HEK293 (cell line): Measurements from ENCODE around the gene FOXN1.

ENCODE experiments used
- CTCF ChIA-PET: fragments of 350-600 bp; formaldehyde crosslinking; extraction: SDS; loops from one replicate; lab custom pipeline; 2021; ENCODE audit warnings: antibody characterized with exemption; lab: Yijun Ruan, JAX
- POLR2A ChIA-PET: fragments of 300-600 bp; formaldehyde crosslinking; extraction: SDS; loops from one replicate; lab custom pipeline; 2020; ENCODE audit warnings: antibody characterized with exemption, inconsistent platforms; lab: Yijun Ruan, JAX
- H3K27ac ChIP-seq: fragments of 200-500 bp; sonication (Bioruptor generic); 2 replicates; pipeline ENCODE4 v1.5.1; 2014; ENCODE audit warnings: low read depth, low read length, control low read depth, inconsistent platforms; ENCODE audit errors: extremely low read depth
- H3K36me3 ChIP-seq, 2 experiments: fragments of 200-500 bp in 1 of 2; sonication (Bioruptor generic) in 1 of 2; 1 replicate in 1 of 2; 2 replicates in 1 of 2; pipeline ENCODE4 v1.5.1; 2014 to 2017; ENCODE audit warnings: inconsistent platforms in 2 of 2, low read length in 2 of 2; ENCODE audit not compliant: control insufficient read depth in 2 of 2, insufficient read depth in 1 of 2
- H3K4me1 ChIP-seq: fragments of 200-500 bp; sonication (Bioruptor generic); 2 replicates; pipeline ENCODE4 v1.5.1; 2014; ENCODE audit warnings: mild to moderate bottlenecking, low read length, inconsistent platforms; ENCODE audit not compliant: control insufficient read depth, insufficient read depth
- H3K4me3 ChIP-seq: 2 replicates; pipeline ENCODE4 v1.5.1; 2011; ENCODE audit warnings: low read depth, mild to moderate bottlenecking, control low read depth, low read length, moderate library complexity
- H3K9me3 ChIP-seq: fragments of 200-500 bp; sonication (Bioruptor generic); 2 replicates; pipeline ENCODE4 v1.5.1; 2014; ENCODE audit warnings: low read depth, low read length, inconsistent platforms; ENCODE audit not compliant: control insufficient read depth, insufficient read depth
- PRDM1 ChIP-seq: fragments of 450-650 bp; formaldehyde crosslinking; IDR thresholded peaks from 2 replicates; pipeline ENCODE4; 2016; ENCODE audit warnings: missing biosample characterization, missing genetic modification characterization
- PRDM10 ChIP-seq: fragments of 450-650 bp; formaldehyde crosslinking; IDR thresholded peaks from 2 replicates; pipeline ENCODE4 v1.5.1; 2016; ENCODE audit warnings: missing biosample characterization, missing genetic modification characterization
- ZFHX2 ChIP-seq: fragments of 450-650 bp; formaldehyde crosslinking; conservative IDR thresholded peaks from 2 replicates; pipeline ENCODE4 v1.5.1; 2016; ENCODE audit warnings: missing biosample characterization, missing genetic modification characterization
- ZNF112 ChIP-seq: fragments of 450-650 bp; formaldehyde crosslinking; IDR thresholded peaks from 2 replicates; pipeline ENCODE4 v1.5.0; 2017; ENCODE audit warnings: missing biosample characterization, missing genetic modification characterization
- ZNF114 ChIP-seq: fragments of 450-650 bp; formaldehyde crosslinking; IDR thresholded peaks from 2 replicates; pipeline ENCODE4 v1.5.0; 2017; ENCODE audit warnings: missing biosample characterization, missing genetic modification characterization
- ZNF274 ChIP-seq, 2 experiments: fragments of 200-500 bp in 1 of 2; fragments of 450-650 bp in 1 of 2; sonication (Bioruptor generic) in 1 of 2; formaldehyde crosslinking in 1 of 2; IDR thresholded peaks; 2 replicates each; pipeline versions ENCODE4 v1.5.1 to v1.6.1; 2014 to 2016; ENCODE audit warnings: borderline replicate concordance in 1 of 2, inconsistent platforms in 1 of 2, low read length in 1 of 2, missing biosample characterization in 1 of 2, missing genetic modification characterization in 1 of 2
- ZNF335 ChIP-seq: fragments of 450-650 bp; formaldehyde crosslinking; conservative IDR thresholded peaks from 2 replicates; pipeline ENCODE4 v1.5.1; 2016; ENCODE audit warnings: missing biosample characterization, missing genetic modification characterization
- ZNF510 ChIP-seq: fragments of 450-650 bp; formaldehyde crosslinking; IDR thresholded peaks from 2 replicates; pipeline ENCODE4 v1.5.1; 2018; ENCODE audit warnings: mild to moderate bottlenecking, missing genetic modification characterization, missing biosample characterization; ENCODE audit not compliant: insufficient replicate concordance
- ZNF529 ChIP-seq: fragments of 450-650 bp; formaldehyde crosslinking; IDR thresholded peaks from 2 replicates; pipeline ENCODE4 v1.5.1; 2017; ENCODE audit warnings: missing genetic modification characterization, missing biosample characterization; ENCODE audit not compliant: insufficient replicate concordance
- ZNF571 ChIP-seq: fragments of 450-650 bp; formaldehyde crosslinking; IDR thresholded peaks from 2 replicates; pipeline ENCODE4 v1.5.0; 2017; ENCODE audit warnings: missing biosample characterization, missing genetic modification characterization
- ZNF701 ChIP-seq: fragments of 450-650 bp; formaldehyde crosslinking; IDR thresholded peaks from 2 replicates; pipeline ENCODE4 v1.5.1; 2016; ENCODE audit warnings: missing biosample characterization, missing genetic modification characterization
- ZNF707 ChIP-seq: fragments of 450-650 bp; formaldehyde crosslinking; IDR thresholded peaks from 2 replicates; pipeline ENCODE4 v1.5.1; 2016; ENCODE audit warnings: missing biosample characterization, missing genetic modification characterization
- ZNF777 ChIP-seq: fragments of 450-650 bp; formaldehyde crosslinking; IDR thresholded peaks from 2 replicates; pipeline ENCODE4 v1.5.1; 2017; ENCODE audit warnings: missing biosample characterization, missing genetic modification characterization, borderline replicate concordance
- ZNF830 ChIP-seq: fragments of 450-650 bp; IDR thresholded peaks from 2 replicates; pipeline ENCODE4 v1.5.0; 2018; ENCODE audit warnings: missing biosample characterization, missing genetic modification characterization, low read depth, mild to moderate bottlenecking, moderate library complexity
- TF ChIP-seq, protein P1 (sequence below): fragments of 450-650 bp; formaldehyde crosslinking; IDR thresholded peaks from 2 replicates; pipeline ENCODE4 v1.5.1; 2016; ENCODE audit warnings: missing biosample characterization, missing genetic modification characterization

The FOXN1 gene

DNA sequence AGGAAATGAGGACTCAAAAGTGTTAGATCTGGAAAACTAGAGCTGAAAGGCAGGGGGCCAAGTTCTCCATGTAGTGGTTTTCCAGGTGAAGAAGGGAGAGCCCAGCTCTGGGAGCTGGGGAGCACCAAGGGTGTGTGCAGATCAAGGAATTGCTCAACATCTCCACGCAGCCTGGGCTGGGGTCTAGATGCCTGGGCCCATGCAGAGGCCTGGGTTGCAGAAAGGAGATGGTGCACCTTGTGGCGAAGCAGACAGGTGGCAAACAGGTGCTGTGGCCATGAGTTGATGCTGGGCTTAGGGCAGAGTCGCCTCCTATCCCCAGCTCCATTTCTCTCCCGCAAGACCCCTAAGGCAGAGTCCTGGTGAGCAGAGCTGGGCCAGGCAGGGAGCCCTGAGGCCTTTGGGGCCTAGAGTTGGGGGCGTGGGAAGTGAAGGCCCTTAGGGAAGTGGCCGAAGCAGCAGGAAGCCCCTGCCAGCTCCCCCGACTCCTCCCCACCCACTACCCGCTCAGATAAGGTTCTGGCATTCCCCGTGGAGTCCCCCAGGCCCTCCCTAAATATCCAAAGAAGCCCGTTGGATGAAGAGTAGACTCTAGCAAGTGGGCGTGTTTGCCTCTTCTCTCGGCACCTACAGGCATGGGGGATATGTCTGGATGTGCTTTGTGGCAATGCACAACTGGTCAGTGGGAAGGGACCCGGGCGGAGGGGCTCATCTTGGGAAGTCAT is 777 bp downstream of the FOXN1 start (continued):
- TF ChIP-seq, protein P1, sequence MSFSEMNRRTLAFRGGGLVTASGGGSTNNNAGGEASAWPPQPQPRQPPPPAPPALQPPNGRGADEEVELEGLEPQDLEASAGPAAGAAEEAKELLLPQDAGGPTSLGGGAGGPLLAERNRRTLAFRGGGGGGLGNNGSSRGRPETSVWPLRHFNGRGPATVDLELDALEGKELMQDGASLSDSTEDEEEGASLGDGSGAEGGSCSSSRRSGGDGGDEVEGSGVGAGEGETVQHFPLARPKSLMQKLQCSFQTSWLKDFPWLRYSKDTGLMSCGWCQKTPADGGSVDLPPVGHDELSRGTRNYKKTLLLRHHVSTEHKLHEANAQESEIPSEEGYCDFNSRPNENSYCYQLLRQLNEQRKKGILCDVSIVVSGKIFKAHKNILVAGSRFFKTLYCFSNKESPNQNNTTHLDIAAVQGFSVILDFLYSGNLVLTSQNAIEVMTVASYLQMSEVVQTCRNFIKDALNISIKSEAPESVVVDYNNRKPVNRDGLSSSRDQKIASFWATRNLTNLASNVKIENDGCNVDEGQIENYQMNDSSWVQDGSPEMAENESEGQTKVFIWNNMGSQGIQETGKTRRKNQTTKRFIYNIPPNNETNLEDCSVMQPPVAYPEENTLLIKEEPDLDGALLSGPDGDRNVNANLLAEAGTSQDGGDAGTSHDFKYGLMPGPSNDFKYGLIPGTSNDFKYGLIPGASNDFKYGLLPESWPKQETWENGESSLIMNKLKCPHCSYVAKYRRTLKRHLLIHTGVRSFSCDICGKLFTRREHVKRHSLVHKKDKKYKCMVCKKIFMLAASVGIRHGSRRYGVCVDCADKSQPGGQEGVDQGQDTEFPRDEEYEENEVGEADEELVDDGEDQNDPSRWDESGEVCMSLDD (tag by site-specific recombination) = no peak
- TF ChIP-seq ZNF707 (tag by site-specific recombination) (no peak), ZNF830 (tag by site-specific recombination) (no peak), PRDM10 (tag by site-specific recombination) (no peak), ZNF529 (no peak), ZNF112 (tag by site-specific recombination) (no peak), ZFHX2 (tag by site-specific recombination) (peak; percentile 28; the same call in 1 of the 2 replicates), ZNF114 (tag by site-specific recombination) (no peak), ZNF510 (tag by site-specific recombination) (no peak), ZNF777 (tag by site-specific recombination) (no peak)

DNA sequence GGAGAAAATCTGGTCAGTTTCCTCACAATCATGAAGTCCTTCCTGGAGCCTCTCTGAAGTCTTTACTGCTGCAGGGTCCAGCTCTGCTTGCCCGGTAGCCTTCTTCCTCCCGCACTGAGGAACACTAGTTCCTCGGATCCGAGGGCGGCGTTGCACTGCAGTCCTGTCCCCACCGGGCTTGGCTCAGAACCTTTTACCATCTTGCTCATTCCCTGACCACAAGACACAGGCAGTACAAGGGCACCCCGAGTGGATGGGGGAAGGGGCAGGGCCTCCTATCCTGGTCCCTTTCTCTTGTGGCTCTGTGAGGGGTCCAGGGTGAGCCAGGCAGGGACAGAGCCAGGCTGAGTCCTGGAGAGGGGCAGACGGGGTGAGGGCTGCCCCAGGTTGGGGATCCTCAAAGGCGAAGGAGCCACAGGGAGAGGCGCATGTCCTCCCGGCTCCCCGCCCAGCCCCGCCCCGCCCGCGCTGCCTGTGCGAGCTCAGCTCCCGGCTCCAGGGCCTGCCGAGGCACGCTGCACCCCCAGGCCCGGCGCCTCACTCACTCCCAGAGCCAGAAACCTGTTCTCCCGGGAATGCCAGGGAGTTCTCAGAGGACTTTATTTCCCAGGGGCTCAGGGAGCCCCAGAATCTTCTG is 1.5 kb downstream of the FOXN1 start:
- H3K4me1 ChIP-seq = no peaks in the 10 kb centered on the region
- H3K9me3 ChIP-seq = no peaks in the 10 kb centered on the region
- H3K4me3 ChIP-seq = no peak overlapping the region
- ChIA-PET CTCF (interaction anchor here (0.6 to 2.4 kb wide), 4 partner anchors 13 to 645 kb away, joined by 3 to 8 read pairs (median 4); no protein-coding TSS in a partner anchor), POLR2A (no interaction called here)
- no peaks in the 10 kb centered on the region for H3K36me3 ChIP-seq
- no peak overlapping the region for H3K27ac ChIP-seq
- TF ChIP-seq ZNF274 (IDR thresholded peaks at IDR 0.05; ENCODE audit: low read length) (no peak), ZNF274 (tag by site-specific recombination; IDR thresholded peaks at IDR 0.05; ENCODE audit: borderline replicate concordance) (no peak), ZNF335 (tag by site-specific recombination) (0 out of 2 replicates have a peak, but pooled peaks have one; percentile 24)

DNA sequence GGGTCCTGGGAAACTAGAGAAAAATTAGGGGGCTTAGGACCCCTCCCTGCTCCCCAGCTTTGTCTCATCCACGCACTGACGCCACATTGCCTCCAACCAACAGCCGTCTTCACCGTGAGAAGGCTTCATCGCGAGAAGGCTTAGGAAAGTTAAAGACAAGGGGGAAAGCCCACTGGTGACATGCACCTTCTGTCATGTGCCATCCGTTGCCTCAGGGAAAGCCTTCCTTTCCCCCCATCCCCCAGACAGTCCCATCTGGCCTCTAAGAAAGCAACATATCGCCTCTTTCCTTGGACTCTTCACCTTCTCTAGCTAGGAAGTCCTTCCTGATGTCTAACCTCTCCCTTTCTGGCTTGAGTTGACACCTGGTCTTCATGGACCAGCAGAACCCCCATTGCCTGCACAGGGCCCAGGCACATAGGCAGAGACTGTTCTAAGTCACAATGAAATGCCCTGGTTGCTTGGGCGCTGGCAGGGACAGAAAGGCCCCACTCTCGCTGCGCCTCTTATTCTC is 2.1 kb downstream of the FOXN1 start:
- POLR2A ChIA-PET = no interaction called here
- CTCF ChIA-PET = interaction anchor here (0.6 to 2.4 kb wide), 3 partner anchors 14 to 33 kb away, joined by 3 to 8 read pairs (median 4); no protein-coding TSS in a partner anchor

More for the DNA sequence above, 2.1 kb downstream of the FOXN1 start:
- H3K4me3 ChIP-seq = no peak overlapping the region
- H3K4me1 ChIP-seq = no peaks in the 10 kb centered on the region
- no peak overlapping the region for H3K27ac ChIP-seq
- no peaks in the 10 kb centered on the region for H3K36me3 ChIP-seq
- no peaks in the 10 kb centered on the region for H3K9me3 ChIP-seq
- TF ChIP-seq PRDM1 (peak; percentile 35; the same call in 1 of the 2 replicates), ZNF701 (tag by site-specific recombination) (no peak), ZNF571 (tag by site-specific recombination) (no peak)
